GM12878 (cell line): ENCODE data around the gene FFAR1. TPM values are rescaled to one million over a fixed set of nuclear protein-coding genes. Genes with fewer than 3 reads are reported as not detected.

ENCODE experiments used
- ATAC-seq: fragments of 200-7000 bp; cut with Tn5 transposase; 3 replicates; pipeline ENCODE4 v1.9.1; 2020; ENCODE audit warnings: mild to moderate bottlenecking, moderate library complexity
- BruUV-seq: library from RNA; stranded (reverse); fragments of 400-500 nt; replicated peaks from 2 replicates; lab custom pipeline; 2021; lab: Mats Ljungman, UMichigan
- CTCF ChIA-PET: fragments of 300-600 bp; sonication (Branson Sonifier 250); formaldehyde crosslinking; extraction: SDS; loops from one replicate; lab custom pipeline; 2021; ENCODE audit warnings: inconsistent platforms; lab: Yijun Ruan, JAX
- POLR2A ChIA-PET: fragments of 350-600 bp; formaldehyde crosslinking; extraction: SDS; loops from one replicate; lab custom pipeline; 2021; ENCODE audit warnings: inconsistent platforms; lab: Charles Lee
- RAD21 ChIA-PET: fragments of 300-600 bp; sonication (Branson Sonifier 250); formaldehyde crosslinking; loops from one replicate; lab custom pipeline; 2023; ENCODE audit warnings: antibody characterized with exemption; ENCODE audit not compliant: unreplicated experiment; lab: Charles Lee
- SMC1A ChIA-PET: fragments of 300-600 bp; sonication (Branson Sonifier 250); formaldehyde crosslinking; loops from one replicate; lab custom pipeline; 2023; ENCODE audit not compliant: unreplicated experiment, uncharacterized antibody; lab: Charles Lee
- DNase-seq: peaks from one replicate; pipeline ENCODE4 v3.0.0-alpha.2; 2011; ENCODE audit warnings: low read depth, low spot score
- FAIRE-seq: peaks from 3 replicates; lab custom pipeline; 2011; peaks lifted over from hg19 to GRCh38; lab: Jason Lieb, UNC
- H2AFZ ChIP-seq: 2 replicates; pipeline ENCODE4 v1.6.0; 2011; ENCODE audit warnings: low read depth, low read length, control low read depth; ENCODE audit not compliant: control insufficient read depth
- H3K27ac ChIP-seq: 2 replicates; pipeline ENCODE4 v1.5.1; 2011; ENCODE audit warnings: control low read depth; ENCODE audit not compliant: control insufficient read depth, insufficient read depth
- H3K27me3 ChIP-seq, 2 experiments: replicated peaks in 1 of 2; 2 replicates each; pipeline versions ENCODE4 v1.6.0 to v1.6.1; 2011; ENCODE audit warnings: low read length in 1 of 2; ENCODE audit not compliant: control insufficient read depth in 2 of 2, insufficient read depth in 2 of 2
- H3K36me3 ChIP-seq, 2 experiments: 2 replicates each; pipeline ENCODE4 v1.5.1; 2011; ENCODE audit warnings: low read length in 1 of 2; ENCODE audit not compliant: control insufficient read depth in 2 of 2, insufficient read depth in 2 of 2
- H3K4me1 ChIP-seq: 2 replicates; pipeline ENCODE4 v1.6.1; 2011; ENCODE audit warnings: mild to moderate bottlenecking, low read length, moderate library complexity, mixed read lengths; ENCODE audit not compliant: control insufficient read depth, insufficient read depth
- H3K4me2 ChIP-seq: 2 replicates; pipeline ENCODE4 v1.6.0; 2011; ENCODE audit warnings: control low read depth; ENCODE audit not compliant: control insufficient read depth, insufficient read depth
- H3K4me3 ChIP-seq: fragments of 200-600 bp; sonication (generic); 2 replicates; pipeline ENCODE4 v1.5.1; 2016
- H3K79me2 ChIP-seq: 2 replicates; pipeline ENCODE4 v1.6.0; 2011; ENCODE audit warnings: low read length; ENCODE audit not compliant: control insufficient read depth, insufficient read depth
- H3K9ac ChIP-seq: 2 replicates; pipeline ENCODE4 v1.8.0; 2011; ENCODE audit warnings: low read length, control low read depth, mixed read lengths; ENCODE audit not compliant: control insufficient read depth, insufficient read depth
- H3K9me3 ChIP-seq: replicated peaks from 3 replicates; pipeline ENCODE4 v1.5.1; 2011; ENCODE audit warnings: mild to moderate bottlenecking, low read length; ENCODE audit not compliant: control insufficient read depth, insufficient read depth
- H4K20me1 ChIP-seq: 2 replicates; pipeline ENCODE4 v1.6.0; 2011; ENCODE audit not compliant: control insufficient read depth, insufficient read depth
- CHD4 ChIP-seq: fragments of 200-600 bp; sonication (generic); IDR thresholded peaks from 2 replicates; pipeline ENCODE4 v1.6.1; 2016; ENCODE audit warnings: mild to moderate bottlenecking
- HDAC6 ChIP-seq: fragments of 200-600 bp; sonication (generic); IDR thresholded peaks from one replicate; pipeline ENCODE4 v1.8.0; 2017; ENCODE audit warnings: antibody characterized with exemption; ENCODE audit not compliant: unreplicated experiment
- JUNB ChIP-seq: IDR thresholded peaks from 2 replicates; pipeline ENCODE4 v1.6.1; 2016; ENCODE audit warnings: antibody characterized with exemption, mild to moderate bottlenecking
- JUND ChIP-seq: IDR thresholded peaks from 2 replicates; pipeline ENCODE4 v1.6.1; 2012; ENCODE audit warnings: low read depth, mild to moderate bottlenecking, low read length, improper control_type of control experiment, moderate library complexity
- KDM1A ChIP-seq: fragments of 200-600 bp; sonication (generic); IDR thresholded peaks from 2 replicates; pipeline ENCODE4 v1.6.1; 2016; ENCODE audit warnings: borderline replicate concordance
- NR2C2 ChIP-seq: IDR thresholded peaks from 2 replicates; pipeline ENCODE4 v1.6.1; 2011; ENCODE audit warnings: borderline replicate concordance, low read depth; ENCODE audit not compliant: control insufficient read depth, insufficient read length
- POLR2AphosphoS2 ChIP-seq: IDR thresholded peaks from 2 replicates; pipeline ENCODE4 v1.6.1; 2011; ENCODE audit warnings: low read depth, mild to moderate bottlenecking, low read length, improper control_type of control experiment, moderate library complexity
- RAD21 ChIP-seq: IDR thresholded peaks from 2 replicates; pipeline ENCODE4 v1.6.1; 2011; ENCODE audit warnings: mild to moderate bottlenecking, low read depth, low read length, moderate library complexity; ENCODE audit not compliant: insufficient read depth
- RB1 ChIP-seq: fragments of 450-650 bp; formaldehyde crosslinking; IDR thresholded peaks from 2 replicates; pipeline ENCODE4 v1.6.1; 2017; ENCODE audit warnings: mild to moderate bottlenecking, borderline replicate concordance
- TBL1XR1 ChIP-seq: IDR thresholded peaks from 2 replicates; pipeline ENCODE4 v1.6.1; 2012; ENCODE audit warnings: low read depth, low read length, improper control_type of control experiment
- ZZZ3 ChIP-seq: IDR thresholded peaks from 2 replicates; pipeline ENCODE4 v1.6.1; 2011; ENCODE audit warnings: low read depth; ENCODE audit not compliant: control insufficient read depth, insufficient read length
- WGBS: methylation state at CpG from one replicate; pipeline ENCODE4 v1.1.6; 2016; ENCODE audit warnings: low lambda C conversion rate; ENCODE audit not compliant: insufficient replicate concordance, insufficient coverage; ENCODE audit errors: missing lambda C conversion rate; 5-methylcytosine and 5-hydroxymethylcytosine counted together
- in situ Hi-C: fragments of 300-500 bp; cut with MboI; formaldehyde crosslinking; loops from 9 replicates; pipeline ENCODE4 v1.14.3; 2018; ENCODE audit warnings: mixed read lengths
- intact Hi-C: fragments of 100-400 bp; cut with micrococcal nuclease; formaldehyde crosslinking; loops from one replicate; pipeline ENCODE4 v1.14.2; 2022; ENCODE audit not compliant: unreplicated experiment
- polyA plus RNA-seq, 11 experiments: library from polyadenylated mRNA; depleted of rRNA in 4 of 11; unstranded in 6 of 11; stranded (reverse) in 5 of 11; fragments of >200 nt; fragmentation: Nextera tagmentation in 4 of 11; fragmentation: Illumina TruSeq in 1 of 11; extraction: Ambion mirVana in 4 of 11; extraction: Trizol in 1 of 11; gene quantifications; 1 replicate in 1 of 11; 2 replicates in 10 of 11; pipeline versions ENCODE4 v1.2.1 to v1.2.3, GENCODE V29; 2011 to 2016; ENCODE audit warnings: inconsistent platforms in 2 of 11, missing spikeins in 2 of 11, low read depth in 1 of 11
- total RNA-seq, 4 experiments: library from RNA; depleted of rRNA in 3 of 4; stranded (reverse); fragments of >200 nt in 3 of 4; fragmentation: Illumina TruSeq in 1 of 4; extraction: Trizol in 1 of 4; gene quantifications; 2 replicates each; pipeline versions ENCODE4 v1.2.1 to v1.2.3, GENCODE V29; 2013 to 2021
- TF ChIP-seq, protein P1 (sequence below): fragments of 450-650 bp; formaldehyde crosslinking; IDR thresholded peaks from 2 replicates; pipeline ENCODE4 v1.4.0; 2020; ENCODE audit warnings: mild to moderate bottlenecking, moderate library complexity
- TF ChIP-seq, protein P2 (sequence below): IDR thresholded peaks from 2 replicates; pipeline ENCODE4 v1.6.1; 2011; ENCODE audit warnings: borderline replicate concordance, low read depth, mild to moderate bottlenecking, moderate library complexity, low read length; ENCODE audit not compliant: insufficient read depth, poor library complexity, severe bottlenecking
- TF ChIP-seq, protein P3 (sequence below): IDR thresholded peaks from 2 replicates; pipeline ENCODE4 v1.6.1; 2012; ENCODE audit warnings: low read depth, low read length, improper control_type of control experiment
- TF ChIP-seq, protein P4 (sequence below): fragments of 450-650 bp; IDR thresholded peaks from 2 replicates; pipeline ENCODE4 v1.6.1; 2017; ENCODE audit warnings: low read depth, mild to moderate bottlenecking, moderate library complexity

FFAR1 gene
- total and polyA plus RNA-seq, 10 of the 15 experiments (the other 5 are each of a cell fraction or from before 2014, with no cell fraction given) = 0.05 to 0.62 (median 0.14) TPM; not detected in 2

DNA sequence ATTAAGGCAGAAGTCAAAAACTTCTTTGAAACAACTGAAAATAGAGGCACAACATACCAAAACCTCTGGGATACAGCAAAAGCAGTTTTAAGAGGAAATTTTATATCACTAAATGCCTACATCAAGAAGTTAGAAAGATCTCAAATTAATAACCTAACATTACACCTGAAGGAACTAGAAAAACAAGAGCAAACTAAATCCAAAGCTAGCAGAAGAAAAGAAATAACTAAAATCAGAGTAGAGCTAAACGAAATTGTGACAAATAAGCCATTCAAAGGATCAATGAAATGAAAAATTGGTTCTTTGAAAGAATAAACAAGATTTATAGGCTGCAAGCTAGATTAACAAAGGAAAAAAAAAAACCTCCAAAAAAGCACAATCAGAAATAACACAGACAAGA is 20.7 kb downstream of the FFAR1 start:
- Histone ChIP-seq H3K9me3 (no peaks in the 10 kb centered on the region; the same call in 2 of the 3 replicates), H3K27ac (no peak overlapping the region), H3K79me2 (no peaks in the 10 kb centered on the region), H3K27me3 (no peaks in the 10 kb centered on the region), H2AFZ (no peak overlapping the region), H3K4me1 (no peaks in the 10 kb centered on the region), H3K4me2 (no peak overlapping the region), H4K20me1 (no peaks in the 10 kb centered on the region), H3K4me3 (no peak overlapping the region), H3K36me3 (no peaks in the 10 kb centered on the region), H3K9ac (no peak overlapping the region)
- WGBS = 17% methylated on average over 1 of the region's 1 CpG
- FAIRE-seq = no peak
- CTCF ChIA-PET = interaction anchor here (0.9 kb wide), 1 partner anchor 12 kb away, joined by 3 read pairs; no protein-coding TSS in a partner anchor
- in situ Hi-C loops = no loop called here
- POLR2A ChIA-PET = interaction anchor here (0.6 kb wide), 1 partner anchor 31 kb away, joined by 3 read pairs; no protein-coding TSS in a partner anchor
- no peak for ATAC-seq
- BruUV-seq = no TSS peak
- intact Hi-C loops = no loop called here
- RAD21 ChIA-PET = interaction anchor here (0.9 kb wide), 1 partner anchor 29 kb away, joined by 4 read pairs; no protein-coding TSS in a partner anchor
- no peak for DNase-seq
- SMC1A ChIA-PET = no interaction called here
- TF ChIP-seq, protein P1, sequence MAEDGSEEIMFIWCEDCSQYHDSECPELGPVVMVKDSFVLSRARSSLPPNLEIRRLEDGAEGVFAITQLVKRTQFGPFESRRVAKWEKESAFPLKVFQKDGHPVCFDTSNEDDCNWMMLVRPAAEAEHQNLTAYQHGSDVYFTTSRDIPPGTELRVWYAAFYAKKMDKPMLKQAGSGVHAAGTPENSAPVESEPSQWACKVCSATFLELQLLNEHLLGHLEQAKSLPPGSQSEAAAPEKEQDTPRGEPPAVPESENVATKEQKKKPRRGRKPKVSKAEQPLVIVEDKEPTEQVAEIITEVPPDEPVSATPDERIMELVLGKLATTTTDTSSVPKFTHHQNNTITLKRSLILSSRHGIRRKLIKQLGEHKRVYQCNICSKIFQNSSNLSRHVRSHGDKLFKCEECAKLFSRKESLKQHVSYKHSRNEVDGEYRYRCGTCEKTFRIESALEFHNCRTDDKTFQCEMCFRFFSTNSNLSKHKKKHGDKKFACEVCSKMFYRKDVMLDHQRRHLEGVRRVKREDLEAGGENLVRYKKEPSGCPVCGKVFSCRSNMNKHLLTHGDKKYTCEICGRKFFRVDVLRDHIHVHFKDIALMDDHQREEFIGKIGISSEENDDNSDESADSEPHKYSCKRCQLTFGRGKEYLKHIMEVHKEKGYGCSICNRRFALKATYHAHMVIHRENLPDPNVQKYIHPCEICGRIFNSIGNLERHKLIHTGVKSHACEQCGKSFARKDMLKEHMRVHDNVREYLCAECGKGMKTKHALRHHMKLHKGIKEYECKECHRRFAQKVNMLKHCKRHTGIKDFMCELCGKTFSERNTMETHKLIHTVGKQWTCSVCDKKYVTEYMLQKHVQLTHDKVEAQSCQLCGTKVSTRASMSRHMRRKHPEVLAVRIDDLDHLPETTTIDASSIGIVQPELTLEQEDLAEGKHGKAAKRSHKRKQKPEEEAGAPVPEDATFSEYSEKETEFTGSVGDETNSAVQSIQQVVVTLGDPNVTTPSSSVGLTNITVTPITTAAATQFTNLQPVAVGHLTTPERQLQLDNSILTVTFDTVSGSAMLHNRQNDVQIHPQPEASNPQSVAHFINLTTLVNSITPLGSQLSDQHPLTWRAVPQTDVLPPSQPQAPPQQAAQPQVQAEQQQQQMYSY (CRISPR knock-in tag) = no peak
- no peak for TF ChIP-seq RB1
- no peak for TF ChIP-seq JUND
- TF ChIP-seq JUNB = no peak
- TF ChIP-seq, protein P2, sequence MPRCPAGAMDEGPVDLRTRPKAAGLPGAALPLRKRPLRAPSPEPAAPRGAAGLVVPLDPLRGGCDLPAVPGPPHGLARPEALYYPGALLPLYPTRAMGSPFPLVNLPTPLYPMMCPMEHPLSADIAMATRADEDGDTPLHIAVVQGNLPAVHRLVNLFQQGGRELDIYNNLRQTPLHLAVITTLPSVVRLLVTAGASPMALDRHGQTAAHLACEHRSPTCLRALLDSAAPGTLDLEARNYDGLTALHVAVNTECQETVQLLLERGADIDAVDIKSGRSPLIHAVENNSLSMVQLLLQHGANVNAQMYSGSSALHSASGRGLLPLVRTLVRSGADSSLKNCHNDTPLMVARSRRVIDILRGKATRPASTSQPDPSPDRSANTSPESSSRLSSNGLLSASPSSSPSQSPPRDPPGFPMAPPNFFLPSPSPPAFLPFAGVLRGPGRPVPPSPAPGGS = no peak
- TF ChIP-seq NR2C2 = no peak
- TF ChIP-seq, protein P3, sequence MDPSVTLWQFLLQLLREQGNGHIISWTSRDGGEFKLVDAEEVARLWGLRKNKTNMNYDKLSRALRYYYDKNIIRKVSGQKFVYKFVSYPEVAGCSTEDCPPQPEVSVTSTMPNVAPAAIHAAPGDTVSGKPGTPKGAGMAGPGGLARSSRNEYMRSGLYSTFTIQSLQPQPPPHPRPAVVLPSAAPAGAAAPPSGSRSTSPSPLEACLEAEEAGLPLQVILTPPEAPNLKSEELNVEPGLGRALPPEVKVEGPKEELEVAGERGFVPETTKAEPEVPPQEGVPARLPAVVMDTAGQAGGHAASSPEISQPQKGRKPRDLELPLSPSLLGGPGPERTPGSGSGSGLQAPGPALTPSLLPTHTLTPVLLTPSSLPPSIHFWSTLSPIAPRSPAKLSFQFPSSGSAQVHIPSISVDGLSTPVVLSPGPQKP = no peak
- no peak for TF ChIP-seq CHD4
- TF ChIP-seq POLR2AphosphoS2 = no peak
- TF ChIP-seq, protein P4, sequence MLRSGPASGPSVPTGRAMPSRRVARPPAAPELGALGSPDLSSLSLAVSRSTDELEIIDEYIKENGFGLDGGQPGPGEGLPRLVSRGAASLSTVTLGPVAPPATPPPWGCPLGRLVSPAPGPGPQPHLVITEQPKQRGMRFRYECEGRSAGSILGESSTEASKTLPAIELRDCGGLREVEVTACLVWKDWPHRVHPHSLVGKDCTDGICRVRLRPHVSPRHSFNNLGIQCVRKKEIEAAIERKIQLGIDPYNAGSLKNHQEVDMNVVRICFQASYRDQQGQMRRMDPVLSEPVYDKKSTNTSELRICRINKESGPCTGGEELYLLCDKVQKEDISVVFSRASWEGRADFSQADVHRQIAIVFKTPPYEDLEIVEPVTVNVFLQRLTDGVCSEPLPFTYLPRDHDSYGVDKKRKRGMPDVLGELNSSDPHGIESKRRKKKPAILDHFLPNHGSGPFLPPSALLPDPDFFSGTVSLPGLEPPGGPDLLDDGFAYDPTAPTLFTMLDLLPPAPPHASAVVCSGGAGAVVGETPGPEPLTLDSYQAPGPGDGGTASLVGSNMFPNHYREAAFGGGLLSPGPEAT = no peak
- TF ChIP-seq ZZZ3 = no peak
- TF ChIP-seq KDM1A = no peak
- no peak for TF ChIP-seq RAD21
- no peak for TF ChIP-seq HDAC6
- TF ChIP-seq TBL1XR1 = no peak
